COLO829 (cell line): ENCODE data around the gene DHRS1.

Experiments
- DNase-seq: peaks from one replicate; pipeline ENCODE4 v3.0.0; 2012; ENCODE audit warnings: low spot score

The DHRS1 gene

DNA sequence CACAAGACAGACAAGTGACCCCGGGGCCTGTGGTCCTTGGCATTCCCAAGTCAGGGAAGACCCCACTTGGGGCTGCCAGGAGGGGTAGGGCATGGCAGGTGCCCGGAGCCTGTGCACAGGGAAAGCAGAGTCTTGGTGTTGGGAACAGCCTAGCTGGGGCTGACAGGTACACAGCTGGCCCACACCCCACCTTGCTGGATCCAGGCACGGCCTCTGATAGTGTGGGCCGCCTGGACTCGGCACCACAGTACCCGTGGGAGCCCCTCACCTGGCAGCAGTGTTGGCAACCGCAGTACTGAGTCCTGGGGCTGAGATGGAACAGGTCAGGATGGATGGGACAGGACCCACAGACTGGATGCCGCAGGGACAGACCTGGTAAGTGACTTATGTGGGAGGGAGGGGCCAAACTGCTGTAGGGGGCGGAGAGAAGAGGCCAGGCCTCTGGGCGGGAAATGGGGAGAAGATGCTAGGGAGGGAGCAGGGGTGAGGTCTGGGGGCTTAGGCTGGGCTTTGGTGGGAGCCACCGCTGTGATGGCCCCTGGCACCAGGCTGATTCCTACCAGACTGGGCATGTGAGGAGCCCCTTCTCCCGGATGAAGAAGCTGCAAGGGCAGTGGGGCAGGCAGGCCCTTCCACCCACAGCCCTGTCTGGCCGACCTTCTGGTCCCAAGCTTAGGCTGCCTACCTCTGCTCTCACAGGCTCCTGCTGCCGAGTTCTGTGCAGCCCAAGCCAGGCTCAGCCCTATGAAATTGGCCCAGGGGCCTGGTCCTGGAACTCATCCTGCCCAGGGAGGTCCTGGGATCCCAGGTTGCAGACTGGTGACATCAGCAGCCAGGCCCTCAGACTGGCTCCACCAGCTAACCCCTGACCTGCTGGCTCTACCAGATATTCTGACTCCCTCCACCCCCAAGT, 36.5 kb downstream of the DHRS1 start, which contains the start of gene TGM1:
TSS of gene TGM1 (minus strand) at position 357 of the 913 bp plus-strand sequence. CDS start 825 bp downstream, outside the sequence.
- DNase-seq = no peak

DNA sequence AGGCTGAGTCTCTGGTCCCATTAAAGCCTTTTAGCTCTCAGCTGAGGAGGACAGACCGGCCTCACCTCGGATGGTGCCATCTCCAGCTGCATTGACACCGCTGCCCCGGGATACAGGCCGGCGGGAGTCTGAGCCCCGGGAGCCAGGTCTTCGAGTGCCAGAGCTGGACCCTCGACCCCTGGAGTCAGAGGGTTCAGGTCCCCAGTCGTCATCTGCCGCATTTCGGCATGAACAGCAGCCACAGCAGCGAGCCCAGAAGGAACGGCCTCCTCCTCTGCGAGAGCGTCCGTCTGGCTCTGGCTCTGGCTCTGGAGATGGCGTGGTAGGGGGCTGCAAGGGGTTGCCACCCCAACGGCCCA, 37.6 kb downstream of the DHRS1 start:
- DNase-seq = no peak

DNA sequence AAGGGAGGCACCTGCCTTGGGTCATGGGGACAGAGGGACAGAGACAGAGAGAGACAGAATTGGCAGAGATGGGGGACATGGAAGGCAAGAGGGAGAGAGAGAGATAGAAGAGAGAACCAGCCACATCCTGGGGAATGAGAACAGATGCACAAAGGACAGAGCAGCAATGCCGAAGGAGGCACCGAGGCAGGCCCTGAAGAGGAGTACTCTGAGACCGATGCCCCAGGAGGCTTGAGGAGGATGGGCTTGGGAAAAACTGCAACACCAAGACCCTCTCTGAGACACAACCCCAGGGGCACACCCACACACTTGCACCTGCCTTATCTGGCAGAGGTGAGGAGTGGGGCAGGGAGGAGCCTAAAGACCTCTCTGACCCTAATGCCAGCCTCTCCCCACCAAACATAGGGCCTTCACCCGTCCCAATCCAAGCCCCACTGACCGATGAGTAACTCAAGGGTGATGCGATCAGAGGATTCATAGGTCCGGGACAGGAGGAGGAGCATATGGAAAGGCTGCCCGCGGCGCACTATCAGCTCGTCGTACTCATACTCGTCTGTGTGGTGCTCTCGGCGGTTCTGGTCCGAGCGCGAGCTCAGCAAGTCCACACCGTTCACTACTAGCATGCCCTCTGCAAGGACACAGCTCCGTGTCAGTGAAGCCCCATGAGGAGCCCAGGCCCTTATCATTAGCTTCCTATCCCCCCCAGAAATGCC, 38.2 kb downstream of the DHRS1 start:
- DNase-seq = no peak

DNA sequence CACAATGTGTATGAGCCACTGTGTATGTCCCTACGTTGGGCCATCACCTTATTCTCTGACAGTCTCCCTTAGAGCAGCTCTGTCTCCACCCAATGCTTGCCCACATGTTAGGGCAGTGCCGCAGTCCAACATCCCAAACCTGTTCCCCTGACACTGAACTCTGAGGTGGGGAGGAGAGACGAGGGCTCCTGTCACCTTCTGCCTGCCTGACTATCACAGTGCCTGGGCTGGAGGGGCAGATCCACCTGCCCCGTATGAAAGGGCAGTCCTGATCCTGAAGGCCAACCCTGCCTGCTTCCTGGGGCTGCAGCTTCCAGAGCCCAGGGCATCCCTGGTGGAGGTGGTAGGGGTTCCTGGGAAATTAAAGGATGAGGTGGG, 38.8 kb downstream of the DHRS1 start:
- no peak for DNase-seq

DNA sequence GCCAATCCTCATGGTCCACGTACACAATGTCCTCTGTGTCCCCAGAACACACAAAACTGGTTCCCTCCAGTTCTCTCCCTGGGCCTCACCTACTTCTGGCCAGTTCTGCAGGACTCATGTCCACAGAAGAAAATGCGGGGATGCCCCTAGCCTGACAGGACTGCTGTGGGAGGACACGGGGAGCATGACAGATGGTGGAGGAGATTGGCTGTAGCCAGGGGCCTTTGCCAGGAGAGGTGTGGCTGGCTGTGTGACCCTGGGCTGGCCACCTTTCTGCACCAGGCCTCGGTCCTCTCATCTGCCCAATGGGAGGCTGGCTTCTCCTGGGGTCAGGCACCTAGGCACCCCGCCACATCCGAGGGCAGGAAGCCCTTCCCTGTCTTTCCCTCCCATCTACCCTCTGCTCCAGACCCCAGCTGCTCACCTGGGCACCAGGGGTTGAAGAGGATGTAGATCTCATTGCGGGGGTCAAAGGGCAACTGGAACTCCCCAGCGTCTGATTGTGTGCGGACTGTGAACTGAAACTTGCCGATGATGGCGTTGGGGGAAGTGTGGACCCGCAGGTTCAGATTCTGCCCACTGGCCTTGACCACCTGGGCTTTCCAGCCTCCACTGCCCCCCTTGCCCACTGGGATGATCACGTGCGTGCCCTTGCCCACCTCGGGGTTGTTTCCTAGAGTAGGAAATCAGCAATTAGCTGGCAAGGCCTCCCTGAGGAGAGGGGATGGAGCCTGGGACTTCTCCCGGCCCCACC, 39.4 kb downstream of the DHRS1 start:
- no peak for DNase-seq

DNA sequence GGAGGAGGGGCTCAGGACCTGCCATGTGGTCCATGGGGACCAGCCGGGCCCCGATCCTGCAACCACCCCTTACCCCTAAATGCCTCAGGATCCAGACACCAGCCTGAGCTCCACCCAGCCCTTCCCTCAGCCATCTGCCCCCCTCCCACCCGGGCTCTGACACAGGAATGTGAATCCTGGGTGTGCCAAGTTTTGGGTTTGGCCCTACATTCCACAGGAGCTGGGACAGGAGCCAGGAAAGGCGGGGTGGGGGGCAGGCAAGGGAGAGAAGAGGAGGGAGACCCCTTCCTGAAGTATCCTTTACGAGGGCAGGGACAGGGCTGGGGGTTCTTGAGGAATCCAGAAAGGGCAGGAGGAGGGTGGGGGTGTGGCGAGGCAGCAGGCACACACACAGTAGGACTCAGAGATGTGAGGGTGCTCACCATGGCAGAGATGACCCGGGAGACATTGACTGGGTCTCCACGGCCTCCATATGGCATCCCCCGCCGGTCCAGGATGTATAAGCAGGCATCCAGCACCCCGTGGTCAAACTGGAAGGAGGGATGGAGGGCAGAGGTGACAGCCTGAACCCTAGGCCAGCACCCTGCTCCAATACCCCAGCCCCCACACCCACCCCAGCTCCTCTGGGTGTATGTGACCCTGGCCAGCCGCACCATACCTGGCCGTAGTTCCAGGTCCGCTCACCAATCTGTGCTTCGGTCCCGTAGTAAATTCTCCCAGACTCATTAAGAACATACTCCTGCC, 40.1 kb downstream of the DHRS1 start:
- DNase-seq = no peak

DNA sequence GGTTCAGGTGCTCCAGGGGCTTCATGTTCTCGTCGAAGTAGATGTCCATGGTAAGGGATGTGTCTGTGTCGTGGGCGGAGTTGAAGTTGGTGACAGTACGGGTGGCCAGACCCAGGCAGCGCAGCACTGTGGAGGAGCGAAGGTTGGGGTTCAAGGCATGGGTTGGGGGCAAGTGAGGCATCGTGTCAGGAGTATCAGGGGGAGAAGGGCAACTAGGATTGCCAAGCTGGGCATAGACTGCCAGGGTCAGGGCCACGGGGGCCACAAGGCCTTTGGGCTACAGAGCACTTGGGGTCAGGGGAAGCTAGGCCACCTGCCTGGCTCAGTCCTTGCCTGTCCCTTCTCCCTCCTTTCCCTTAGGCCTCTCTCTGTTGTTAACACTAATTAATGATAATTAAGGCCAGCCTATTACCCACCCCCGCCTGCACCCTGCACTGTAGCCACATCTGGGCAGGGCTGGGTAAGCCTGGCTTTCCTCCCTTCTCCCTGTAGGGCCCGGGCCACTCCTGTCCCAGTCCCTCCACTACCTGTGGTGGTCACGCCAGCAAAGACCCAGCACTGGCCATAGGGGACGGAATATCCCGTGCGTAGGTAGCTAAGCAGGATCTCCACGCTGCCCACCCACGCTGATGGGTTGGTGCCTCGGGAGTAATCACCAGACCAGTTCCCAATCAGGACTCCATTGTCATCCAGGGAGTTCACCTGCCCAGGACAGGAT, 40.9 kb downstream of the DHRS1 start:
- no peak for DNase-seq

DNA sequence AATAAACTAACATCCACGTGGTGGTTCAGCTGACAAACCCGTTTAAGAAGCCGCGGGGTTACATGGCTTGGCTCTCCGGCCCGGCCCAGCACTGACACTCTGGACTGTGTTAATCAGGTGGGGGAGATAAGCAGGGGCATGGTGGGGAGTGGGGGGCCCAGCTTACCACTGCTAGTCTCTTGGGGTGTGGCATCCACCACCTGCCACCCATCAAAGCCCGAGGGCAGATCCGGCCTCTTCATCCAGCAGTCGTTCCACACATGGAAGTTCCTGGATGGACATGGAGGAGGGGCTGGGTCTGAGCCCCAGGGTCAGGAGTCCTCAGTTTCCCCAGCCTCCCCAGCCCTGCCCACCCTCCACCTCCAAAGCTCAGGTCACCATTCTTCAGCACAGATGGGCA, 41.5 kb downstream of the DHRS1 start:
- DNase-seq = no peak

DNA sequence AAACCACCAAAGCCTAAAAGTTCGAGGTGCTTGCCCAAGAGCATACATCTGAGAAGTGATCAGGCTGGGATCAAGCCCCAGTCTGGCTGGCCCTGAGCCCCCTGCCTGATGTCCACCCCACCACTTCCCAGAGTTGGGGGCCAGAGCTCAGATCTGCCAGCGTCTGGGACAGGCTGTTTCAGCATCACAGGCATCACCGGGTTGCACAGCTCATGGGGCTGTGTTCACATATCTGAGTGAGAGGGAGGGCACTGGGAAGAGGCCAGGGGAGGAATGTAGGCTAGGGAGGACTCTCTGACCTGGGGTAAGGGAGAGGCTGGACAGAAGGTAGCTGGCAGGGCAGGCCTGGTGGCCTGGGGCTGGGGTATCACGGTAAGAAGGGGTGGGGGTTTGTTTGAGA, 42.6 kb downstream of the DHRS1 start:
- no peak for DNase-seq

DNA sequence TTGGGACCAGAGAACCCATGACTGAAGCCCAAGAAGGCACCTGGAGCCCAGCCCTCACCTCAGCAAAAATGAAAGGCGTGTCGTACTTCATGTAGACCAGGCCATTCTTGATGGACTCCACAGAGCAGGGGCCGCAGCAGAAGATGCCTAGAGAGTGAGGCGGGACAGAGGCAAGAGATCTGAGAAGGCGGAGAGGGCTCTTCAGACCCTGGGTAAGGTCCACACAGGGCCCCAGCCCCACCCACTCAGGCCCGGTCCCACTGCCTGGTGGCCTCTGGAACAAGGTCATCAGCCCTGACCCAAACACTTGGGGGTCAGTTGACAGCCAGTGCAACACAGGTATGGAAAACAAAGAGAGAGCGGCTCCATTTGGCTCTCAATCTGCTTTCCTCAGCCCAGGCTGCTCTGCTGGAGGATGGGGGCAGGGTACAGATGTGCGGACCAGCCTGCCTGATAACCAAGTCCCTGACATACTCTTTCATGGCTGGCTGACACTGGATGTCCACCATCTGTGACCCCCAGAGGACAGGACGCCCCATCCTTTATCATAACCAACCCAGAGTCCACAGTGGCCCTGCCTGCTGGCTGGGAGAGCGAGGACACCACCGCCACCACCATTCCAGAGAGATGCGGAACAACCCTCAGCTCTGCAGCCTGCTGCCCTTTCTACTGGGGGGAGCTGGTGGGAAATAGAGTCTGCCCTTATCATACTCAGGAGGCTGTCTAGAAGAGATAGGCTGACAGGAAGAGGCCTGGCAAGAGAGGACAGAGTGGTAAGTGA, 43.5 kb downstream of the DHRS1 start:
- DNase-seq = no peak

DNA sequence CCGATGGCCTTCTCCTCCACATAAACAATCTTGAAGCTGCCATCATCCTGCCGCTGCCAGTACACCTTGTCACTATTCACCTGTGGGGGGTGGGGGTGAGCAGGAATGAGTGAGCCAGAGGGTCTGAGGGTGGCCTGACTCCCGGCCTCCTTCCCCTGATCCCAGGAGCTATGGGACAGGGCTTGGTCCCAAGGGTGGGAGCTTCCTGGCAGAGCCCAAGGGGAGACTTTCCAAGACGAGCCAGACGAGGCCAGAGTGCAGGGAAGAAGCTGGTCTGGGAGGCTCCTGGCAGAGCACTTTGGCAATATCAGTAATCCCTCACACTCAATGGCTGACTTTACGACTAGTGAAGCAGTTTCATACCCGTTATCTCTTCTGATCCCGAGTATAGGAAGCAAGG, 44.1 kb downstream of the DHRS1 start:
- no peak for DNase-seq

DNA sequence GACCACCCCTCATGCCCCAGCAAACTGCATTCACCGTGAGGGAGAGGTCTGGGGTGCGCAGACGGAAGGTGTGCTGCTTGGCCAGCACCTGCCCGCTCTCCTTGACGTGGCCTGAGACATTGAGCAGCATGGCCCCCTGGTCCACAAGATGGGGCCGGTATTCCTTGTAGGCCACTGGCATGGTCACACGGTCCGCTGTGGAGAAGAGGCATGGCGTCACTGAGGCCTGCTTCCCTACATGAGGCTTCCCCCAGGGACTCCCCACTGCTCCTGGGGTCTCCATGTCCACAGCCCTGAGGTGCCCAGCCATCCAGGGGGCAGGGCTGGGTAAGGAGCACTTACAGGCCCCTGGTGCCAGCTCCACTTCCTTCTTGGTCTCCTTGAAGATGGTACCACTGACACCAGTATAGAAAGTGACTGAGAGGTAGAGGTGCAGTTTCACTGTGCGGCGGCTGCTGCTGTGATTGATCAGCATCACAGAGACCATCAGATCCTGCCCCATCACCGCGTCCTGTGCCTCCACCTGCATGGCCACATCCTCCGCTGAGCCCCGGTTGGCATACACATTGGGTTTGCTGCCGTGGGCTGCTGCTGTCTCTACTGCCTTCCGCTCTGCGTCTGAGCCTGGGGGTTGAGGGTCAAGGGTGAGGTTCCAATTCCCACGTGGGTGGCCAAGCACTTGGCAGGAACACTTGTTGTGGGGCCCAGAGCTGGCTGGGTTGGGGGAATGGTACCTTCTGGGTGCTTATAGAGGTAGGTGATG, 44.8 kb downstream of the DHRS1 start:
- no peak for DNase-seq

DNA sequence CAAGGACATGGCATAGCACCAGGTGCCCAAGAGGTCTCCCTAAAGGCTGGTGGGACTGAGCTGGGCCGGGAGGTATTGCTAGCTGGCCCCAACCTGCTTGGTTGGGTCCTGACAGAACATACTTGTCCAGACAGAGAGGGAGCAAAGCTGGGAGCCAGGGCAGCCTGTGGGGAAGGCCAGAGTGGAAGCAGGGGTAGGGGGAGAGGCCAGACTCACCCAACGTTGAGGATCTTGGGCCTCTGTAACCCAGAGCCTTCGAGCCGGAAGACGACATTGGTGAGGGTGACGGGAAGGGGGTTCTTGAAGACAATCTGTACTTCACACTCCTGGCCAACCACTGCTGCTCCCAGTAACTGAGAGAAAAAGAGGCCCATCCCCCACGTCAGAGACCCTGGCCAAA, 45.6 kb downstream of the DHRS1 start:
- no peak for DNase-seq

DNA sequence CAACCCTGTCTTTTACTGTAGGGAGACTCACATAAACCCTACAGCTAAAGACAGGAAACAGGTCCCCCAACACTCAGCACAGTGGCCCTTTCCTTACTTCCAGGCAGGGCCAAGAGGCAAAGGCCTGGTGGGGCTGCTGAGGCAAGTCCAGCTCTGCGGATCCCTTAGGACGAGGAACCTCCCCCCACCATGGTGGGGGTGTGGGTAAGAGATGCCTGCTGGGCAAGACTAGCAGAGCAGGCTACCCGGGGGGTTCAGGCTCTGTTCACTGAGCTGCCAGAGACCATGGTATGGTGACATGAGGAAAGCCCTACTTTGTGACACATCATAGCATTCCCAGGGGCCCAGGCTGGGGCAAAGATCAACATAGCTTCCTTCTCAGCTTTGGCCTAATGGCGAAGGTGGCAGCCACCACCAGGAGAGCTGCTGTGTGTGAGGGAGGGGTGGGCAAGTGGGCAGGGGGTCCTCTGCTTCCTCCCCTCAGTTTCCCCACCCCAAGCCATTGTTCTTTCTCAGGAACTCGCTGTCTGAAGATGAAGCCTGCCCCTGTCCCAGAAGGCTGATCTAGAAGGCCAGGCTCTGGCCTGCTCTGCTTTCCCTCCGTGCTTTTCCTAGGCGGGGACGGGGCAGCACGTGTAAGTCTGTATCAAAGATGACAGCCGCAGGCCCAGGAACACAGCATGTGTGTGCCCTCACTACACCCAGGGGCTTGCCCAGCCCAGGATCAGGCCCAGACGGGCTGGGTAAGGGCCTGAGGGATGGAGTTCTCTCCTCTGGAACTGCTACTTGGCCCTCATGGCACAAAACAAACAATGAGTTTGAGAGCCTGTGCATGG, 47.1 kb downstream of the DHRS1 start:
- no peak for DNase-seq

DNA sequence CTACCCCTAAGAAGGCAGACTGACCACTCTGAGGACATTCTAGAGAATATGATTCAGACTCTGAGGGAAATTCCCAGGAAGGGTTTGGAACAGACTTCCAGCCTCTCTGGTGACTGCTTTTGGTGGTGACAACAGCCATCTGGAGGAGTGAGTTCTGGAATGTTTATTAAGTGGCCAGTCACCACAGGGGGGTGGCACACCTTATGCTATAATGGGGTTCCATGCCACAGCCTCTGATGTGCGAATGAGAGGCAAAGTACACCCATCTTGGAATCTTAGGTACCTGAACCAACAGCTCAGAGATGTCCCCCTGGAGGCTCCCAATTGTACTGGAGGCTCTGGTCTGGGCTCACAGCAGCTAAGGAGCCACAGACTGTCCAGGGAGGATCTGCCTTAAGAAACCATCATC, 47.7 kb downstream of the DHRS1 start:
- DNase-seq = no peak

DNA sequence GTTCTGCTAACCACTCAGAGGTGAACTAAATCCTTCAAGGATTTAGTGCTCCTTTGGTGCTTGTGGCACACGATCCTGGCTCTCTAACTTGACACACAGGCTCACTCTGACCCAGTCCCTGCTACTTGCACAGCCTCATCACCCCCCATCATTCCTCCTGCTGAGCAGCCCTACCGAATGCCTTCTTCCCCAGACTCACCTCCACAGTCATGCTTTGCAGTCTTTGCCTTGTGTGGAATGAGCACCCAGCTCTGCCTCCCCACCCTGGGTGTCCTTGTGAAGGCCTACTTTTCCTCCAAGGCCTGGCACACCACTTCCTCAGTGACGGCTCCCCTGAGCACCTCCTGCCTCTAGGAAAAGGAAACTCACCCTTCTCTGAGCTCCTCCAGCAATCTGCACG, 49.2 kb downstream of the DHRS1 start:
- no peak for DNase-seq

DNA sequence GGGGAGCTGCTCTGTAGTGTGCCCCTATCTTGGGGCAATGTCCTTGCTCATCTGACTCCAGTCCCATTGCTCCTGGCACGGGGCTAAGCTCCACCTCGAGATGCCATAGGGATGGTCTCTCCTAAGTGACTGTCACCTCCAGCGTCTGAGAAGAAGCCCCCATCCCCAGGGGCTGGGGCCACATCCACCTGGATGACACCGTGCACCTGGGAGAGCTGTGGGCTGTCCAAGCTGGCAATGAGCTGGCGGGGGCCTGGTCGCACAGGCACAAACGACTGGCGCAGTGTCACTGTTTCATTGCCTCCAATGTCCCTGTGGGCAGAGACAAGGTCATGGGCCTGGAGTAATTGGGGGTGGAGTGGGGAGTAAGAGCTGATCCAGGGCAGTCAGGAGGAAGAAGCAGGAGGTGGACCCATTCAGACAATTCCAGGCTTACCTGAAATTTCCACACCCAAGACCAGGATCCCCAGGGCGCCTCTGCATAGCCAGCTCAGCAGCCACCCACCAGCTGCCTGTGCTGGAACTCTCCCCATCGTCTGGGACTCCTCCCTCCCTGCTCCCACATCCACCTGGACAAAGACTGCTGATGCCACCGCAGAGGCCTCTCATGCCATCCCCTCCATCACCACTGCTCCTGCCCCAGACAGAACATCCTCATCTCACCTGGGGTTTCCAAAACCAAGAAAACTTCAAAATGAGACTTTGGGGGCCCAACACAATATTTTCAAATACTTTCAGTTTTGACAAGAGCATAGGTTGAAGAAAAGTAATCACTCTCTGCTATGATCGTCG, 50.2 kb downstream of the DHRS1 start:
- no peak for DNase-seq

DNA sequence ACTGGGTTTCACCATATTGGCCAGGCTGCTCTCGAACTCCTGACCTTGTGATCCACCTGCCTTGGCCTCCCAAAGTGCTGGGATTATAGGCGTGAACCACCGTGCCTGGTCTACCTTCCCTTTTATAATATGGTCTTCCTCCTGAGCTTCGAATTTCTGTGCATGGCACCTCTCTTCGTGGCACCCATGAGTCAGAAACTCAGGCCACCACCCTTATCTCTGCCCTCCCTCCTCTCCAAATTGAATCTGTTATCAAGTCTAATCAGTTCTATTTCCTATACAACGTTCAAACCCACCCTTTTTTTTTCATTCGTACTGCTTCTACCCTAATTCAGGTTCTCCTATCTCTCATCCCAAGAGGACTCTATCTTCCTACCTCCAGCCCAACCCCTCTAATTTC, 52.2 kb downstream of the DHRS1 start:
- DNase-seq = no peak
